Measurements from ENCODE around the gene INPP5A.

DNA sequence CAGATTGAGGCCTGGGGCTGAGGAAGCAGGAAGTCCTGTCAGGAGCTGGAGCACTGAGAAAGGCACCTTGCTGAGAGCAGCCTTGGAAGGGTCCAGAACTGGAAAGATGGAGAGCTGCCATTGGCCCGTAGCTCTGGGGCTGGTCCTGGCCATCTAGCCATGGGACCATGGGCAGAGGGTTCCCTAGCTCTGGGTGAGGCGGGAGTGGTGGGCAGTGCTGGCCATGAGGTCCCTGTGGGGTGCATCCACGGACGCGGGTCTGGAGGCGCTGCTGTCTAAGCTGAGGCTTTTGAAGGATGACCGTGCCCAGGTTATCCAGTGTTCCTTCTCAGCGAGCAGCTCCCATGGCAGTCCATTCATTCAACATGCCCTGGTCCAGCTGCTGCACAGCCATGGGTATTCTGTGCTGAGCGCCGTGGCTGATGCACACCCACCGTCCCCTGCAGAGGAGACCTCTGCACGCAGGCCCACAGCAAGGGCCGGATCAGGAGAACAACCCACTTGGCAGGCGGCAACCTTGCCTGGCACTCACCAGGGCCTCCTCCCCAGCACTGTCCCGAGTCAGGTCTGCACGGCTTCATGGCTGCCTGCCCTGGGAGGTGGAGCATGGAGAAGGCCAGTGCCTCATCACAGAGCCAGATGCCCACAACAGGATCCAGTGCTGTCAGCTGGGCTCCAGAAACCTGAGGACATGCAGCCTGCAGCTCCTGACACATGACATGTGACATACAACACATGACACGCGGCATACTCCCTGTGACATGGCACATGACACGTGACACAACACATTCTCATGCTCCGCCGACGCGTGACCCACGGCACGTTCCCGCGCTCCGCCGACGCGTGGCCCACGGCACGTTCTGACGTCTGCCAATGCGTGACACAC, 121.9 kb downstream of the INPP5A start:
- TF ChIP-seq POLR2A (IDR thresholded peaks at IDR 0.05), result no peak
- TF ChIP-seq, protein P1, sequence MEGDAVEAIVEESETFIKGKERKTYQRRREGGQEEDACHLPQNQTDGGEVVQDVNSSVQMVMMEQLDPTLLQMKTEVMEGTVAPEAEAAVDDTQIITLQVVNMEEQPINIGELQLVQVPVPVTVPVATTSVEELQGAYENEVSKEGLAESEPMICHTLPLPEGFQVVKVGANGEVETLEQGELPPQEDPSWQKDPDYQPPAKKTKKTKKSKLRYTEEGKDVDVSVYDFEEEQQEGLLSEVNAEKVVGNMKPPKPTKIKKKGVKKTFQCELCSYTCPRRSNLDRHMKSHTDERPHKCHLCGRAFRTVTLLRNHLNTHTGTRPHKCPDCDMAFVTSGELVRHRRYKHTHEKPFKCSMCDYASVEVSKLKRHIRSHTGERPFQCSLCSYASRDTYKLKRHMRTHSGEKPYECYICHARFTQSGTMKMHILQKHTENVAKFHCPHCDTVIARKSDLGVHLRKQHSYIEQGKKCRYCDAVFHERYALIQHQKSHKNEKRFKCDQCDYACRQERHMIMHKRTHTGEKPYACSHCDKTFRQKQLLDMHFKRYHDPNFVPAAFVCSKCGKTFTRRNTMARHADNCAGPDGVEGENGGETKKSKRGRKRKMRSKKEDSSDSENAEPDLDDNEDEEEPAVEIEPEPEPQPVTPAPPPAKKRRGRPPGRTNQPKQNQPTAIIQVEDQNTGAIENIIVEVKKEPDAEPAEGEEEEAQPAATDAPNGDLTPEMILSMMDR (IDR thresholded peaks at IDR 0.05), result no peak
